ENCODE results near the gene SIPA1. TPM values are rescaled to one million over a fixed set of nuclear protein-coding genes. Genes with fewer than 3 reads are reported as not detected.

SIPA1 gene
- total and polyA plus RNA-seq, 9 of the 15 experiments (the other 6 are each of a cell fraction or from before 2014, with no cell fraction given): 0.25 to 85.8 (median 16.8) TPM

DNA sequence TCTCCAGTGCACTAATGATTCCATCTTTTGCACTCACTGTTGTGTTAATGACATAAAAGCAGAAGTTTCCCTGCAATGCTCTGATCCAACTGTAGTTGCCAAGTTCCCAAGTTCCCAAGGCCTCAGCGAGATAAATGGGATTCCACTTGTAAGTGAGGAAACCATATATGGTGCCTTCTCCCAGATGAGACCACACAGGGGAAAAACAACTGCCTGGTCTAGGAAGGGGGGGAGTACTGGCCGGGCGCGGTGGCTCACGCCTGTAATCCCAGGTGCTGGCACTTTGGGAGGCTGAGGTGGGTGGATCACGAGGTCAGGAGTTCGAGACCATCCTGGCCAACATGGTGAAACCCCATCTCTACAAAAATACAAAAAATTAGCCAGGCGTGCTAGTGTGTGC is 48.1 kb downstream of the SIPA1 start:
- POLR2A ChIA-PET: no interaction called here
- H2AFZ ChIP-seq (ENCODE audit: low read depth, low read length): no peak overlapping the region
- H3K4me3 ChIP-seq: no peak overlapping the region
- no peak for ATAC-seq
- H3K9me1 ChIP-seq (ENCODE audit: control insufficient read depth, insufficient read depth, low read length): no peaks in the 10 kb centered on the region
- no peak overlapping the region for H3K9ac ChIP-seq (ENCODE audit: insufficient read depth in 1 of 2, low read depth in 2 of 2, low read length in 2 of 2)
- no peaks in the 10 kb centered on the region for H3K36me3 ChIP-seq (ENCODE audit: control insufficient read depth, insufficient read depth, low read length)
- WGBS (ENCODE audit: insufficient coverage, low coverage, missing lambda C conversion rate): 56% methylated on average over 8 of the region's 8 CpGs
- CTCF ChIA-PET (ENCODE audit: low intra/inter-chr PET ratio): no interaction called here
- DNase-seq (ENCODE audit: extremely low read depth in 1 of 4, low spot score in 3 of 4): no peak
- TF ChIP-seq GABPA (tag; conservative IDR thresholded peaks at IDR 0.05; ENCODE audit: low read depth) (no peak), ZNF282 (CRISPR knock-in tag; IDR thresholded peaks at IDR 0.05) (no peak), TGIF2 (CRISPR knock-in tag; IDR thresholded peaks at IDR 0.05) (no peak), ELF4 (CRISPR knock-in tag; IDR thresholded peaks at IDR 0.05) (no peak)
- TF ChIP-seq, protein P1, sequence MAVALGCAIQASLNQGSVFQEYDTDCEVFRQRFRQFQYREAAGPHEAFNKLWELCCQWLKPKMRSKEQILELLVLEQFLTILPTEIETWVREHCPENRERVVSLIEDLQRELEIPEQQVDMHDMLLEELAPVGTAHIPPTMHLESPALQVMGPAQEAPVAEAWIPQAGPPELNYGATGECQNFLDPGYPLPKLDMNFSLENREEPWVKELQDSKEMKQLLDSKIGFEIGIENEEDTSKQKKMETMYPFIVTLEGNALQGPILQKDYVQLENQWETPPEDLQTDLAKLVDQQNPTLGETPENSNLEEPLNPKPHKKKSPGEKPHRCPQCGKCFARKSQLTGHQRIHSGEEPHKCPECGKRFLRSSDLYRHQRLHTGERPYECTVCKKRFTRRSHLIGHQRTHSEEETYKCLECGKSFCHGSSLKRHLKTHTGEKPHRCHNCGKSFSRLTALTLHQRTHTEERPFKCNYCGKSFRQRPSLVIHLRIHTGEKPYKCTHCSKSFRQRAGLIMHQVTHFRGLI (CRISPR knock-in tag; IDR thresholded peaks at IDR 0.05): no peak
- H3K4me2 ChIP-seq (ENCODE audit: insufficient read depth, low read length): no peak overlapping the region
- intact Hi-C loops (cut with micrococcal nuclease) (no loop called here), in situ Hi-C loops (cut with MboI) (no loop called here)
- no peak for FAIRE-seq
- no peaks in the 10 kb centered on the region for H4K20me1 ChIP-seq (replicated peaks; ENCODE audit: control insufficient read depth, insufficient read depth, low read length)
- no peaks in the 10 kb centered on the region for H3K9me3 ChIP-seq (replicated peaks; ENCODE audit: control insufficient read depth, insufficient read depth, low read depth, low read length)
- H3K4me1 ChIP-seq (replicated peaks in 1 of 2; ENCODE audit: control insufficient read depth in 2 of 2, insufficient read depth in 2 of 2, low read length in 2 of 2): no peaks in the 10 kb centered on the region; a peak in 1 of 5 replicates
- no peak overlapping the region for H3K27ac ChIP-seq (ENCODE audit: extremely low read depth, low read depth, low read length)
- H3K27me3 ChIP-seq (ENCODE audit: control insufficient read depth in 2 of 2, insufficient read depth in 2 of 2, low read length in 2 of 2): no peaks in the 10 kb centered on the region; a peak in 1 of 5 replicates
- no TSS peak for BruUV-seq (replicated peaks)
- H3K79me2 ChIP-seq (ENCODE audit: control insufficient read depth, insufficient read depth, low read length): no peaks in the 10 kb centered on the region
